Prostate gland (tissue), 2 donors: Measurements from ENCODE around the gene SEMA6A.

Experiments
- CTCF ChIP-seq, 4 experiments: fragments of 200-600 bp in 2 of 4; fragments of 450-650 bp in 2 of 4; sonication (generic) in 2 of 4; IDR thresholded peaks; 1 replicate in 3 of 4; 2 replicates in 1 of 4; pipeline ENCODE4 v1.5.1; 2016 to 2019; ENCODE audit warnings: antibody characterized with exemption in 4 of 4, mild to moderate bottlenecking in 2 of 4, moderate library complexity in 2 of 4
- POLR2AphosphoS5 ChIP-seq: sonication (generic); formaldehyde crosslinking; IDR thresholded peaks from one replicate; pipeline ENCODE4 v1.6.1; 2017; ENCODE audit warnings: antibody characterized with exemption

- TF ChIP-seq CTCF (IDR thresholded peaks at IDR 0.05) (no peak), POLR2AphosphoS5 (no peak)
Observed at GRCh38 chr5:116621599-116621998, 47.0 kb upstream of the SEMA6A start.
